GM18870 (cell line): ENCODE measurements around the gene ZNF586.
A peak's percentile ranks its signal among the peaks of the same experiment; 100 is the strongest.
"Not testable (repeated sequence)": the region's sequence is repeated elsewhere in the genome, so short reads cannot be mapped to it uniquely, and the experiment has no call there.

ENCODE experiments used
- ATAC-seq: cut with Tn5 transposase; IDR thresholded peaks from one replicate; pipeline ENCODE4 v1.9.1; 2021; ENCODE audit warnings: moderate library complexity; ENCODE audit not compliant: unreplicated experiment

Gene ZNF586

GRCh38 chr19:57769345-57770131 lies at the start of gene ZNF586:
Gene ZNF586 (plus strand): TSS chr19:57769676. CDS start chr19:57769843, 167 bp downstream.
- peak; percentile 93 for ATAC-seq

GRCh38 chr19:57719901-57720519 lies 49.5 kb upstream of the ZNF586 start:
- no peak for ATAC-seq

GRCh38 chr19:57720878-57721277 lies 48.6 kb upstream of the ZNF586 start:
- ATAC-seq, result no peak

GRCh38 chr19:57738320-57738719 lies 31.2 kb upstream of the ZNF586 start:
- not testable (repeated sequence) for ATAC-seq

- not testable (repeated sequence) for ATAC-seq
Measured at GRCh38 chr19:57738770-57739169, 30.7 kb upstream of the ZNF586 start.

GRCh38 chr19:57746580-57747471 lies 22.6 kb upstream of the ZNF586 start, which contains the start of gene ZNF776:
Gene ZNF776 (plus strand): TSS chr19:57746815. CDS start chr19:57747059, 244 bp downstream.
- peak; percentile 97 for ATAC-seq

GRCh38 chr19:57747472-57747807 lies 22.0 kb upstream of the ZNF586 start:
- no peak for ATAC-seq

GRCh38 chr19:57748029-57748428 lies 21.4 kb upstream of the ZNF586 start:
- no peak for ATAC-seq

- no peak for ATAC-seq
Measured at GRCh38 chr19:57754091-57754673, 15.3 kb upstream of the ZNF586 start.

- no peak for ATAC-seq
Measured at GRCh38 chr19:57755031-57755430, 14.4 kb upstream of the ZNF586 start.

GRCh38 chr19:57757941-57758340 lies 11.5 kb upstream of the ZNF586 start:
- no peak for ATAC-seq

- no peak for ATAC-seq
Measured at GRCh38 chr19:57759096-57759495, 10.4 kb upstream of the ZNF586 start.

- no peak for ATAC-seq
Measured at GRCh38 chr19:57771417-57771816, 1.9 kb downstream of the ZNF586 start.

- ATAC-seq, result no peak
Measured at GRCh38 chr19:57773488-57773887, 4.0 kb downstream of the ZNF586 start.

- ATAC-seq, result no peak
Measured at GRCh38 chr19:57776764-57777296, 7.4 kb downstream of the ZNF586 start.

- ATAC-seq, result no peak
Measured at GRCh38 chr19:57778336-57778735, 8.9 kb downstream of the ZNF586 start.

GRCh38 chr19:57779220-57779845 lies 9.9 kb downstream of the ZNF586 start:
- no peak for ATAC-seq

- no peak for ATAC-seq
Measured at GRCh38 chr19:57786286-57786685, 16.8 kb downstream of the ZNF586 start.

- no peak for ATAC-seq
Measured at GRCh38 chr19:57786906-57787305, 17.4 kb downstream of the ZNF586 start.

- ATAC-seq, result no peak
Measured at GRCh38 chr19:57788114-57788692, 18.7 kb downstream of the ZNF586 start.
